ENCODE data around the gene CDH24. TPM values are rescaled to one million over a fixed set of nuclear protein-coding genes. Genes with fewer than 3 reads are reported as not detected.
A peak's percentile ranks its signal among the peaks of the same experiment; 100 is the strongest.

Gene CDH24
- total RNA-seq, 1 experiment from 2014 or later, result 17.9 TPM

GRCh38 chr14:23043754-23044153, 13.6 kb downstream of the CDH24 start:
- POLR2A ChIA-PET, result interaction anchor here (1.0 kb wide), 1 partner anchor 23 kb away, joined by 3 read pairs; no protein-coding TSS in a partner anchor
- Mint-ChIP-seq H3K27ac (peak overlapping the region; percentile 54; the same call in 1 of the 2 replicates), H3K4me1 (peaks cover 9% of the 10 kb centered on the region; the same call in 1 of the 2 replicates), H3K27me3 (ENCODE audit: low read depth) (no peaks in the 10 kb centered on the region), H3K36me3 (peaks cover 3% of the 10 kb centered on the region), H3K4me3 (no peak overlapping the region), H3K9me3 (no peaks in the 10 kb centered on the region)
- ATAC-seq (no peak), DNase-seq (ENCODE audit: low spot score) (no peak)
- CTCF ChIA-PET, result interaction anchor here (0.6 to 5.8 kb wide), 8 partner anchors 9 to 114 kb away, joined by 3 to 44 read pairs (median 4); partner anchors contain the start of genes CDH24 and PRMT5
- no peak for TF ChIP-seq NR3C1 (CRISPR knock-in tag; conservative IDR thresholded peaks at IDR 0.05; ENCODE audit: low read depth)
- TF ChIP-seq ZMAT4 (CRISPR knock-in tag; IDR thresholded peaks at IDR 0.05), result no peak
- TF ChIP-seq RELA (CRISPR knock-in tag; IDR thresholded peaks at IDR 0.05; ENCODE audit: borderline replicate concordance), result no peak
- TF ChIP-seq FOXJ3 (CRISPR knock-in tag; IDR thresholded peaks at IDR 0.05; ENCODE audit: borderline replicate concordance), result no peak
- no peak for TF ChIP-seq MAX (CRISPR knock-in tag; IDR thresholded peaks at IDR 0.05)
- no peak for TF ChIP-seq CTCF (IDR thresholded peaks at IDR 0.05)
- no peak for TF ChIP-seq ZNF423 (CRISPR knock-in tag; IDR thresholded peaks at IDR 0.05)
- no peak for TF ChIP-seq FOXK1 (CRISPR knock-in tag; IDR thresholded peaks at IDR 0.05)
- TF ChIP-seq ATF1 (CRISPR knock-in tag; IDR thresholded peaks at IDR 0.05), result no peak
- TF ChIP-seq ZNF281 (CRISPR knock-in tag; IDR thresholded peaks at IDR 0.05), result no peak
- TF ChIP-seq ZNF263 (CRISPR knock-in tag; IDR thresholded peaks at IDR 0.05; ENCODE audit: low read depth), result no peak
- TF ChIP-seq MLX (CRISPR knock-in tag; IDR thresholded peaks at IDR 0.05), result no peak
- TF ChIP-seq STAT6 (CRISPR knock-in tag; conservative IDR thresholded peaks at IDR 0.05; ENCODE audit: low read depth), result no peak
- no peak for TF ChIP-seq TEAD1 (CRISPR knock-in tag; IDR thresholded peaks at IDR 0.05)
- TF ChIP-seq USF1 (CRISPR knock-in tag; IDR thresholded peaks at IDR 0.05), result no peak

- ChIA-PET POLR2A (interaction anchor here (1.0 kb wide), 1 partner anchor 22 kb away, joined by 3 read pairs; no protein-coding TSS in a partner anchor), CTCF (interaction anchor here (0.6 to 5.8 kb wide), 12 partner anchors 9 to 114 kb away, joined by 3 to 44 read pairs (median 8); partner anchors contain the start of genes CDH24 and PRMT5)
- H3K27ac Mint-ChIP-seq, result 0 out of 2 replicates have a peak overlapping the region, but pooled peaks have one; percentile 3
- peaks cover 3% of the 10 kb centered on the region for H3K36me3 Mint-ChIP-seq
- no peak overlapping the region for H3K4me3 Mint-ChIP-seq
- peaks cover 9% of the 10 kb centered on the region; the same call in 1 of the 2 replicates for H3K4me1 Mint-ChIP-seq
- H3K27me3 Mint-ChIP-seq (ENCODE audit: low read depth), result no peaks in the 10 kb centered on the region
- DNase-seq (ENCODE audit: low spot score) (no peak), ATAC-seq (no peak)
- H3K9me3 Mint-ChIP-seq, result no peaks in the 10 kb centered on the region
- TF ChIP-seq TP53 (CRISPR knock-in tag; IDR thresholded peaks at IDR 0.05) (no peak), ETV6 (CRISPR knock-in tag; IDR thresholded peaks at IDR 0.05) (no peak), TEAD4 (CRISPR knock-in tag; IDR thresholded peaks at IDR 0.05) (no peak), NR2C2 (CRISPR knock-in tag; IDR thresholded peaks at IDR 0.05) (no peak), PREB (CRISPR knock-in tag; IDR thresholded peaks at IDR 0.05; ENCODE audit: borderline replicate concordance) (no peak), ZNF425 (CRISPR knock-in tag; conservative IDR thresholded peaks at IDR 0.05) (no peak), RORB (CRISPR knock-in tag; IDR thresholded peaks at IDR 0.05) (no peak)
Measured at GRCh38 chr14:23043145-23043544, 14.2 kb downstream of the CDH24 start.

Measured in WTC11 (cell line).